Measurements from ENCODE around the gene CYP1B1.
"Not testable (repeated sequence)": the region's sequence is repeated elsewhere in the genome, so short reads cannot be mapped to it uniquely, and the experiment has no call there.

The CYP1B1 gene

DNA sequence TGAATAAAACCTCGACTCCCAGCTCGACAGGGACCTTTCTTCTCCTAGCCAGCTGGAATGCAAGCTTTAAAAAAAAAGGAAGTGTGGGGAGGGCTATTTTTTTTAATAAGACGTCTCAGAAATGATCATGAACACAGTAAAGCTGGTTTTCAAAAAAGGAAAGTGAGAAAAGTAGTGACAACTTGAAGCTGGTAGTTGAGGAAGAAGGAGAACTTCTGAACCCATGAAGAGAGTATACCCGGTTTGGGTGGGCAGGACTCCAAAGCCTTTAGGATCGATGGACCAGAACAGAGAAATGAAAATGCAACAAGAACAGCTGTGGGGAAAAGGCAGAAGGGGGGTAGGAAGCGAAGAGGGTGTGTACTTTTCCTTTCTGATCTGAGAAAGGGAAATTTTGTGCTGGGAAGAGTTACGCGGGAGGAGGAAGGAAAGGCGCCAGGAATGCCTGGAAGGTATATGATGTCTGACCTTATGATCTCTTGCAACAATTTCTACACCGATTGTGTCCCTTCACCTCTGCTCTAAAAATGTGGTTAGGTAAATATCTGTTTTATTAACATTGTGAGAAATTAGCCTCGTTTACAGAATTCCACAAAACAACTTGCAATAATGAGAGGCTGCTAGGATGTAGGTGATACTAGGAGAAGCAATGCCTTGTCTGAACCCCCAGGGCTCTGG is 22.6 kb upstream of the CYP1B1 start:
- no peak for DNase-seq

DNA sequence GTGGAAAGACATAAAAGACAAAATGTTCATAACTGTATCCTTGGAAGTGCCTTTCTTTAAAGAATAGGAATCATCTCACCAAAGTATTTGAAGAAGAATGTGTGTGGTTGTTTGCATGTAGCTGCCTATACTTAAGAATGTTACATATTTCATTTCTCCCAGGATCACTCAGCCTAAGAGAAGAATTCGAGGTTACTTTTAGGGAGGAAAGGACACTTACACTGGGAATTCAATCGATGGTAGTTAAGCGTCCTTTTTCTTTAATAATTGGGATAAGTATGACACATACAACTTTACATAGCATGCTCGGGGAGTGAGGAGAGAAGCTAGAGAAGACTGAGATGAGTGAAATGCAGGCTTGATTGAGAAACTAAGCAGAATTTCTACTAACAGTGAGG is 22.0 kb upstream of the CYP1B1 start:
- DNase-seq: no peak

DNA sequence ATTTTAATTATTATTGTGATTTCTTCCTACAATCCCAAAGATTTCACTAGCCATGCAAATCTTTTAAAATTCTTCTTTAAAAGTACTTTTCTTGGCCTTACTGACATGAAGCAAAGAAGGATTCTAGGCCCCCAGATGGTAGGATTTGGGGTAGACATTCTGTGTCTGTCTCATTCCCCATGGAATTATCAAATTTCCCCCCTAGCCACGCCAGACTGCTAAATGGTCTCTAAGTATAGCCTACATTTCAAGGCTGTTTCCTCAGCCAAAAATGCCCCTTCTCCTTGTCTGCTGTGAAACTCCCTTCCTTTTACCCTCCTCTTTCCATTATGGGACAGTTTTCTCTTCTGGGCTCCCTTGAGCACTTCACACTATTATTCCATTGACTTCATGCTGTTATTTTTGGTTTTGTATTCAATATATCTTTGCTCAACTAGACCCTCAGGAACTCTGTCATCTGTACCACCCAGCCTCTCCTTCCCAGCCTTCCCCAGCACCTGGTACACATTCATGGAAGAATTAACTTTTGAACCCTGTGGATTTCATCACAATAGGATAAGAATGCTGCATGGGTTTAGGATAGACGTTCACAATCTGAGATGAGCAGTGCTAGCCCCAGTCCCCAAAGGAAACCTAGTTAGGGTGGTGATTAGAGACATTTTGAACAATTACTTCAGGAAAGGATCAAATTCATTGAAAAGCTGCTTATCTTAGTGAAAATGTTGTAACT is 21.5 kb upstream of the CYP1B1 start:
- no peak for DNase-seq

DNA sequence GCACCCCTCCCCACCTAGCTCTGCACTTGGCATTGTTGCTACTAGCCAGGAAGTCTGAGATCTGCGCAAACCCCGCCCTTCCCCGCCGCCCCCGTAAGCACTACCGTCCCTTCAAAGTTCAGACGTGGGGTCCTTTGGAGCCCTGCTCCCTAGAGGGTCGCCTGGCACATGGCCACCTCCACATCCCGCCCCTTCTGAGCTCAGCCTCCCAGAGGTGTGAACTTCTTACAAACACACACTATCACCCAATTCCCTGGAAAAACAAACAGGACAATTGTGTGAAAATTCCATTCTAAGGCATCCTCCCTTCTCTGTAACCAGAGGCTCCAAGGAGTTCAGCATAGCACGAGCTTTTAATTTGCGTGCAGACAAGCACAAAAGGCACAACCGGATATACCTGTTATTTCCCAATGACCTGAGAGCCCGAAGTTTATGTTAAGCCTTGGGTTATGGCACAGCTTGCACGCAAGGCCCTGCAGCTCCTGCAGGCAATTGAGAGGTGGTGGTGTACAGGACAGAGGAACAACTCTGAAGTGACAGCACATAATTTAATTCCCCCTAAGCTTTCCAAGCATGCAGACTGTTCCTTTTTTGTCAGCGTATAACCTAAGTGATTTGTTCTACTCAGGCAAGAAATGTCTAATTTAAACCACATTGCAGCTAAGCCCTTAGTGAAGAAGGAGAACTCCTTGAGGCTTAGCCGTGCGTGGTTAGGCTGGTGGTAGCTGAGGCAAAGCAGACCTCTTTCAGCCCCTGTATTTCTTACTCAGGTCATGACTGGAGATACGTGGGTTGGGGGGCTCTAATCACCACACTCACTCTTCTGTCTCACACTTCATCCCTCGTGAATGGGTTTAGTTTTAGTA is 20.3 kb upstream of the CYP1B1 start:
- DNase-seq: no peak

DNA sequence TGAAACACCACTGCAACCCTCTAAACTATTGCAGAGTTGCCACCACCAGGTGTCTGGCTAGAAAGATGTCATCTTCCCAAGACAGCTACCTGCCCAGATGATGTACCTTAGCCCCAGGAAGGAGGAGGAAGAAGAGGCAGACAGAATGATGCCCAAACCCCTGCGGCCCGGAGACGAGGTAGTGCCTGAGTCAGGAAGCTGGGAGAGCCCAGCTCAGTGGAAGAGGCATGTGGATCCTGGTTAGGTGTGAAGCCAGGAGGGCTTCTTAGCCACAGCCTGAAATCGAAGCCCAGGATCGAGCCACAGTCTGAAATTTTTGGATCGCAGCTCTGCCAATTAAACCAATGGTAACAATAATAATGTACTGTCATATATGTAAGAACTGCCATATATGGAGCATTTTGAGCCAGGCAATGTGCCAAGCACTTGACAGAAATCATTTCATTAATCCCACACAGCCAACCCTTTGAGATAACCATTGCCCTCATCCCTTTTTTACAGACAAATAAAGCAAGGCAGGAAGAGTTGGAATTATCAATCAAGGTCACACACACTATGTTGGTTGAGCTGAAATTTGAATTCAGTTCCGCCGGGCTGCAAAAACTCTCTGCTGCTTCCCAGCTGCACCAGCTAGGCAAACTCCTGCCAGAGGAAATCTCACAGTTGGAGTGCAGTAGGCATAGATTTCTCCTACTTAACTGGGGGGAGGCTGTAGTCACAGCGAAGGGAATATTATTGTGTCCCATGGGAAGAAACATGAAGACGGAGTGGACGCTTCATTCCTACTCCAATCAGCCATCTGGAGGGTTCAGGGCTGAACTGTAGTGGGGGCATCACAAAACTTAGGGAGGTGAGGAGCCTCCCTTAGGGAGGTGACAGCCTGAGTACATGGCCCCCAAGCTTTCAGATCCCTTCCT is 19.4 kb upstream of the CYP1B1 start:
- no peak for DNase-seq

DNA sequence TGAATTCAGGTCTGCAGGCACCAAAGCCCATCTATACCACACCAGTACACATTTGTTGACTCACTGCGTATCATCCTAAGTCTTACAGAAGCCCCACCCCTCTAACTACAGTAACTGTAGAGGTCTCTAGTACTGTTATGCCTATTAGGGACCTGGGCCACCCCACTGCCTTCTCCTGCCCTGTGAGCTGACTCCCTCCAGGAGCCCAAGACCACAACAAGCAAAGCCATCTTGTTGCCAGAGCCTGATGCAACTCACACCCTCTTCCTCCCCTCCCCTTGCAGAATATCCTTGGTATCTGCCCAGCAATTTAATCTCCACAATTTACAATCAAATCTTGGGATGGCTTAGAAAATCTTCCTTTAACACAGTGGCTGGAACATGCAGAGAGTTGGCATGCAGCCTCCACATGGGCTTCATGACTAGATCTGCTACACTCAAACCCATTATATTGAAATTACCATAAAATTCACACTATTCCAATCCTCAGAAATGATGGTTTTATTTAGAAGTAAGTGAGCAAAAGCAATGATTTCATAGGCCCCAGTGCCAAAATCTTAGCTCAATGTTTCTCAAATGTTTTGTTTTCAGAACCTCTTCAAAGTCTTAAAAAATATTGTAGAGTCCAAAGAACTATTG is 17.7 kb upstream of the CYP1B1 start:
- DNase-seq: no peak

DNA sequence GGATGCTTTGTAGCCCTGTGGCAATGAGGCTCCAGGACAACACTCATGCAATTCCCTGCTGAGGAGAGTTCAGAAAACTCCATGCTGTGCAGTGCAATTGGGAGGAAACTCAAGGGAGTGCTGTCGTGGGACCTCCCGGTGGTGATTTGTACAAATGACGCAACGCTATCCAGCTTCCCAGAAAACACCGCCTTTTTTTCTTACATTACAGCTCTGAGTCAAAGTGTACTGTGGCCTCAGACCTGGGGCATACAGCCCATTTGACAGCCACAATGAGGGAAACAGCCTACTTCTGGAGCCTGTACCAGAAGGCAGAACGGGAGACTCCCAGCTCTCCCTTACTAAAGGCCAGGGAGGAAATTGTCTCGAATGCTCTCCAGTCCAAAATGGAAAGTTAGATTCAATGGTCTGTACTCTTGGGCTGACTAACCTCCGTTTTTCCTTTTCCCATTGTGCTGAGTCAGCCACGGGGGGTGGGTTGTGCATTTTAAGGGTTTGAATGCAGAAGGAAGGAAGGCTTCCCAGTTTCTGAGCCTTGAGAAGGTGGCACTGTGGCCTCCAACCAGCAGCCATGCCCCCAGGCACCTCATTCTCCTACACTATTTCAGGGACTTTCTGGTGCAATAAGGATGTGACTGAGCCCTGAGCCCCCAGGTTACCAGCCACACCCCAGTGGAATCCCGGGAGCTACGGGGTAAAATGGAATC is 16.4 kb upstream of the CYP1B1 start:
- DNase-seq: no peak

DNA sequence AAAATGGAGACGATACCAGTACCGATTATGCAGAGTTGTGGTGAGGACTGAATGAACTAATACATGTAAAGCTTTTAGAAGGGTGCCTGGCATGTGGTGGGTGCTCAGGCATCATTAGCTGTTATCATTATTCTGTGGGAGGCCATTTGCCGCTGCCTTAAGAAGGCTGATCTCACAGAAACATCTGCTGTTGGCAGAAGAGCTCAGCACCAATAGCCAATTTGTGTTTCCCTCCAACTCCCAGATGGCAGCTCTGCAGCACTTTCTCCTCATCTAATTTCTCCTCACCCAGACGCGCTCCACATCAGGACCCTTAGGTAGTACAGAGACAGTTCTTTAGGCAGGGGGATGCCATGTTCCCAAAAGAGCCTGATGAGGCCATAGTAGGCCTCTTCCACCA is 15.8 kb upstream of the CYP1B1 start:
- no peak for DNase-seq

DNA sequence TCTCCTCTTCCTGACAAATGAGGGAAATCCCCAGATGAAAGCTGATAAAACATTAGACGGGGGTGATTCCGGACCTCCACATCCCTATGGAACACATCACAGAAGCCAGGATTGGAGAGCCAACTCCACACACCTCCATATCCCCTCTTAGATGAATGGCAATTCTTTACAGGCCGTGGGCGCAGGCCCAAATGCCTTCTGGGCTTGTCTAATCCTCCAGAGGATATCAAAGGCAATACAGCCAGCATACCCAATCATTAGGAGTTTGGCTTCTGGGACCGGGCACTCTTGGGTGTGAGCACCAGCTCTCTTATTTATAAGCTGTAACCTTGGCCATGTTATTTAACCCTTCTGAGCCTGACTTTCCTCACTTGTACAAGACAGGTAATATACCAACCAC is 15.0 kb upstream of the CYP1B1 start:
- no peak for DNase-seq

DNA sequence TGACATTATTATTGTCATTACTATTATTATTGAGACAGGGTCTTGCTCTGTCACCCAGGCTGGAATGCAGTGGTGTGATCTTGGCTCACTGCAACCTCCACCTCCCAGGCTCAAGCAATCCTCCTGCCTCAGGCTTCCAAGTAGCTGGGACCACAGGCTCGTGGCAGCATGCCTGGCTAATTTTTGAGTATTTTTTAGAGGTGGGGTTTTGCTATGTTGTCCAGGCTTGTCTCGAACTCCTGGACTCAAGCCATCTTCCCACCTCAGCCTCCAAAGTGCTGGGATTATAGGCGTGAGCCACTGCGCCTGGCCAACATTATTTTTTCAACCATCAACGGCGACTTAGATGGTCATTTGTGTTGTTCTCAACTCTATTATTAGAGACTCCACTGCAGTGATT is 14.3 kb upstream of the CYP1B1 start:
- not testable (repeated sequence) for DNase-seq

DNA sequence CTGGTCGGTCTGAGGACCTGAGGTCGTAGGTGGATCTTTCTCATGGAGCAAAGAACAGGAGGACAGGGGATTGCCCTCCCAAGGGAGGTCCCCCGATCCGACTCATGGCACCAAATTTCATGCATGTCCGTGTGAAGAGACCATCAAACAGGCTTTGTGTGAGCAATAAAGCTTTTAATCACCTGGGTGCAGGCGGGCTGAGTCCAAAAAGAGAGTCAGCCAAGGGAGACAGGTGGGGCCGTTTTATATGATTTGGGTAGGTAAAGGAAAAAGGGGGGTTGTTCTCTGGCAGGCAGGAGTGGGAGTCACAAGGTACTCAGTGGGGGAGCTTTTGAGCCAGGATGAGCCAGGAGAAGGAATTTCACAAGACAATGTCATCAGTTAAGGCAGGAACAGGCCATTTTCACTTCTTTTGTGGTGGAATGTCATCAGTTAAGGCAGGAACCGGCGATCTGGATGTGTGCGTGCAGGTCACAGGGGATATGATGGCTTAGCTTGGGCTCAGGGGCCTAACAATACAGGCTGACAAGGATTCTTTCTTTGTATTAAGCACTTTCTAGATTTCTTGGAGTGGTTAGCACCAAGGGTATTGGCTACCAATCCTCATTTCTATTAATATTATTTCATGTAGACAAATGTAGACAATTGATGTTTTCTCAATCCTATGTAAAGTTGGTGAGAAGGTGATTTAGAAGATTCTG is 10.2 kb upstream of the CYP1B1 start:
- not testable (repeated sequence) for DNase-seq

DNA sequence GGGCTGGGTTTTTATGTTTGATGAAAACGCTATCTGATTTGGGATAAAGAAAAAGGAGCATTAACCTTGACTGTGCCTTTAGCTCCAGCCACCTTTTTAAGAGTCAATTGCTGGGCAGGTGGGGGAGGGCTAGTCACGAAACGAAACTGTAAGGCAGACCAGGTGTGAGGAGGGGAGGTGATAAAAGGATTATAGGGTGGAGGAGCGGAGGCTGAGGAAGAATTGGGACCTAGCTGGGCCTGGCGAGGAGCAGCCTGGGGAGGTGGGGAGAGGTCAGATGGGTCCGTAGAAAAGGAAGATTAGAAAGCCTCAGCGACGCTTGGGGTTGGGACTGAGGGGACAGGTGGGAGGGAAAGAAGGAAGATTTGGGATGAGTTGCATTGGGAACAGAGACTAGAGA is 8.6 kb upstream of the CYP1B1 start:
- DNase-seq: not testable (repeated sequence)

DNA sequence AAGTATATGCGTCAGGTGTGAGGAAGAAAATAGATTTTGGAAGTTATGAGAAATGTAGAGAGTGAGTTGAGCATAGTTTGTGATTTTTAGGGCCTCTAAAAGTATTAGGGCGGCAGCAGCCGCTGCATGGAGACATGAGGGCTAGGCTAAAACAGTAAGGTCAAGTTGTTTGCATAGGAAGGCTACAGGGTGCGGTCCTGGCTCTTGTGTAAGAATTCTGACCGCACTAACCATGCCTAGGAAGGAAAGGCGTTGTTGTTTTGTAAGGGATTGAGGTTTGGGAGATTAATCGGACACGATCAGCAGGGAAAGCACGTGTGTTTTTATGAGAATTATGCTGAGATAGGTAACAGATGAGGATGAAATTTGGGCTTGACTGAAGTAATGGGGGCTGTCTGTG is 6.8 kb upstream of the CYP1B1 start:
- DNase-seq: not testable (repeated sequence)

DNA sequence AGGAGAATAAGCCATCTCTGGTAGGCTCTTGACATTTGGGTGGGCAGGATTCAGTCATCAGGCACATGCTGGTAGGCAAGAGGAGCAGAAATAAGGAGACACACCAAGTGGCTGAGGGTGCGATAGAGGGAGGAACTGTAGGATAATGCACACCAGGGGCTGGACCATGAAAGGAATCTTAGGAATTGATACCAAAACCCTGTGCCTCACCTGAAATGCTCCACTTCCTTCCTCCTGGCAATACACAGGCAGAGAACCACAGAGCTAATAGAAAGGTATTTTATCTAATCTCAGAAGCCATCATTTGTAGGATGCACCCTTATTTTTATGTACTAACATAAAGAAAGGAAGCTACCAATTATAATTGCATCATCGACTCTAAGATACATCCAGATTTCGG is 4.4 kb upstream of the CYP1B1 start:
- no peak for DNase-seq

DNA sequence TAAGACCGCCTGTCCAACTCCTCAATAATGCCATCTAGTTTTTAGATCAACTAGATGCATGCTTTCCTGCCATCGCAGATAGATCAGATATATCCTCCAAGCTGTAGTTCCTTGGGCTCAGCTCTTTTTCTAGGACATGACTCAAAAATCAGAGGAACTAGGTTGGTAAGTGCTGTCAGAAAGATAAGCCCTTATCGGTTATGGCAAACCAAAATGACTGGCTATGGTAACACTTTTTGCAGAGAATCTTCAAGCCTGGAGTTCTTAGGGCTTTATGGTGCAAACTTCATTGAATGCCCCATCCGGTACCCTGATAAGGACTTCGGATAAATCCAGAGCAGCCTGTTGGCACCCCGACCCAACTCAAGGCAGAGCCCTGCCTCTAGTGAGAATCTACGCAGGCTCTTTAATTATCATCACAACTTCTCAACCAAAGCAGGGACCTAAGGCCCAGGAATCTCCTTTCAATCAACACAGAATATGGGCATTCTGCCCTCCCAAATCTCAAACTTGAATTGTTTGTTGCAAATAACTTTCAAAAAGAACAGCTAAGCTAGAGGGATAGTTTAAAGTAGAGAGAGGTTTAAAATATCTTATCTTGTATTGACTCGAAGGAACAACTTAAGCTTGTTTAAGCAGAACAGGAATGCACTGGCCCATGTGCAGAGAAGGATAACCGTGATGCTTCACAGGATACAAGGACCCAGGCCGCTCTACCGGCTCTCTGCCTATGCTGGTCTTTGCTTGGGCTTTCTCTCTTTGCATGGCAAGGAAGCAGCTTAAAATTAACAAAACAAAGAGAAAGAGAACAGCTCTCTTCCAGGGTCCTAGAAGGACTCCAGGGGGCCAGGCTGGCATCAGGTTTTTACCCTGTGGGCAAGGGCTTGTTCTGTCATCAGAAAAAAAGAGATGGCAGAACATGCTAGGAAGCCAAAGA is 3.4 kb upstream of the CYP1B1 start:
- DNase-seq: no peak

DNA sequence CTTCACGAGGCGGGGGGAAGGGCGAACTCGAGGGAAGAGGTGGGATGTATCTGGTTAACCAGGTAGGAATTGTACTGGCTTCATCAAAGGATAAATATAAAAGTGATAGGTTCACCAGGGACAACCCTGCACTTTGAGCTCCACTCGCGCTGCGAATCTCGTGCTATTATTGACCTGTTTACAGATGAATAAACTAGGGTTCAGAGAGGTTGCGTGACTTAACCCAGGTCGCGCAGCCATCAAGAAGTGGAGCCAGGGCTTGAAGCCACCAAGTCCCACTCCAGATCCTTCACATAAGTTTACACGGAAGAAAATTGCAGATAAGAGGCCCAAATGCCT is 1.4 kb upstream of the CYP1B1 start:
- no peak for DNase-seq

DNA sequence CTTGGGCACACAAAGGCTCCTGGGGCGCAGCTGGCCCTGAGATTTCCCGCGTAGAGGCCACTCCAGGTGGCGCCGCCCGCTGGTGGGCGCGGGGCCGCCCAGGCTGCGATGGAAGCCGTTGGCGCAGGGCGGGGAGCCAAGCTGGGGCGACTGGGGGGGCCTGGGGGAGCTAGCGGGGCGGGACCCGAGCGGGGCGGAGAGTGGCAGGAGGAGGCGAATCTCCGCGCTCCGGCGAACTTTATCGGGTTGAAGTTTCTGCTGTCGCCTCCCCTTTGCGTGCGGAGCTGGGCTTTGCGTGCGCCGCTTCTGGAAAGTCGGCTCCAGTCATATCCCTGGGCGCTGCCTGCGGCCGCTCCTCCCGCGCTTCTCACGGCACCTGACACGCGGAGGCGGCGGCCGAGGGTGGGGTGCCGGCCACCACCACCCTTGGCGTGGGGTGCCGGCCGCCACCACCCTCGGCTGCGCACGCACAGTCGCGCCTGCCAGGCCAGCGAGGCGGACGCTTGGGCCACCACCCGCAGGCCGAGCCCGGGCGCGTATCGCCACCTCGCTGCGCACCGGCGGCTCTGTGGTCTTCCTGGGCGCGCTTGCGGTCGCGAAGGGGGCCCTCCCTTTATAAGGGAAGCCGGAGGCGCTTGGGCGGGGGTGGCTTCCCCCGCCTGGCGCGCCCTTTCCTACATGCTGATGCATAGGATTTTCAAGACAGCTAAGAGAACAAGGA is 919 bp upstream of the CYP1B1 start:
- DNase-seq: peak; percentile 80

DNA sequence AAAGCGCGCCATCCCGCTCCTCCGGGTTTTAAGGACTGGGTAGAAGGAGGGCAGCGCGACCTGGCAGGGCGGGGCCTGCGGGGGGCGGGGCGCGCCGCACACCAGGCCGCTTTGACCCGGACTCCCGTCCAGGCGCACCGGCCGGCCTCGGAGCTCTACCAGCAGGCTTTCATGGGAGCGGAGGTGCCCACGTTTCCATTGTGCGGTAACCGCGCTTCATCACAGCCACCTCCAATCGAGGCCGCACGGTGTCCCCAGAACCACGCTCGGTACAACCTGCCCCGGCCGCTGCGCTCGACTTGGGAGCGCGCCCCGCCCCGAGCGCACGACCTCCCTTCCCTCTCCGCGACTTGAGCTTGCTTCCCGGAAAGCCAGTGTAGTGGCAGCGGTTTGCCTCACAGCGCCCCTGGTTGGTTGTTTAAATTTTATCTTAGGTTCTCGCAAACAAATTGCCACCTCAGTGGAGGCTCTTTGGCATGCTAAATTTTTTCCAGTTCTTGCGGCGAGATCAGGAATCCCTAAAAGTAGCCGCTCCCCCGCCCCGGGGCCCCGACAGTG is 280 bp upstream of the CYP1B1 start:
- peak; percentile 46 for DNase-seq

All from NCI-H1105 (cell line).